GOT3 (cell line): ENCODE measurements around the gene STRN4.
"Not testable (repeated sequence)": the region's sequence is repeated elsewhere in the genome, so short reads cannot be mapped to it uniquely, and the experiment has no call there.

ENCODE experiments used
- DNase-seq: peaks from one replicate; lab custom pipeline; 2025; ENCODE audit warnings: mixed read lengths; lab: John Stamatoyannopoulos, UW

STRN4 gene

GRCh38 chr19:46773018-46773399, 26.8 kb upstream of the STRN4 start:
- no peak for DNase-seq

- no peak for DNase-seq
Observed at GRCh38 chr19:46772170-46773017, 26.1 kb upstream of the STRN4 start.

- not testable (repeated sequence) for DNase-seq
Observed at GRCh38 chr19:46768746-46769145, 22.5 kb upstream of the STRN4 start.

GRCh38 chr19:46766569-46767317, 20.5 kb upstream of the STRN4 start:
- no peak for DNase-seq

- DNase-seq, result no peak
Observed at GRCh38 chr19:46764817-46765291, 18.6 kb upstream of the STRN4 start.

- DNase-seq, result no peak
Observed at GRCh38 chr19:46762245-46762890, 16.1 kb upstream of the STRN4 start.

GRCh38 chr19:46761418-46761831, 15.2 kb upstream of the STRN4 start:
- DNase-seq, result no peak

GRCh38 chr19:46760897-46761296, 14.6 kb upstream of the STRN4 start:
- not testable (repeated sequence) for DNase-seq

GRCh38 chr19:46760363-46760762, 14.1 kb upstream of the STRN4 start:
- no peak for DNase-seq

GRCh38 chr19:46759817-46760333, 13.6 kb upstream of the STRN4 start:
- peak; percentile 45 for DNase-seq

- no peak for DNase-seq
Observed at GRCh38 chr19:46759206-46759605, 13.0 kb upstream of the STRN4 start.

GRCh38 chr19:46756544-46756888, 10.3 kb upstream of the STRN4 start:
- DNase-seq, result no peak

GRCh38 chr19:46755853-46756543, 9.7 kb upstream of the STRN4 start:
- no peak for DNase-seq

GRCh38 chr19:46755077-46755852, 9.0 kb upstream of the STRN4 start:
- no peak for DNase-seq

GRCh38 chr19:46753420-46754155, 7.3 kb upstream of the STRN4 start:
- no peak for DNase-seq

GRCh38 chr19:46748325-46749109, 2.3 kb upstream of the STRN4 start:
- DNase-seq, result no peak

- no peak for DNase-seq
Observed at GRCh38 chr19:46745521-46746280, 549 bp downstream of the STRN4 start, which contains the start of gene FKRP. Gene FKRP, plus strand, starts transcription at chr19:46746057. Its CDS starts 9,394 bp downstream, at chr19:46755451.

- no peak for DNase-seq
Observed at GRCh38 chr19:46745030-46745429, 1.2 kb downstream of the STRN4 start.
